ENCODE measurements around the gene SLC37A3.

The SLC37A3 gene

GRCh38 chr7:140310337-140311002 lies 87.9 kb downstream of the SLC37A3 start:
- ATAC-seq: no peak
- no peak for TF ChIP-seq ZC3H10 (CRISPR knock-in tag; IDR thresholded peaks at IDR 0.05)
- TF ChIP-seq ISL1 (CRISPR knock-in tag; IDR thresholded peaks at IDR 0.05): no peak
- no peak for TF ChIP-seq TCF4 (CRISPR knock-in tag; IDR thresholded peaks at IDR 0.05; ENCODE audit: borderline replicate concordance)
- TF ChIP-seq ZFP3 (CRISPR knock-in tag; IDR thresholded peaks at IDR 0.05): no peak
- TF ChIP-seq ZNF70 (CRISPR knock-in tag; IDR thresholded peaks at IDR 0.05): no peak
- TF ChIP-seq ZNF8 (CRISPR knock-in tag; IDR thresholded peaks at IDR 0.05): no peak
- no peak for TF ChIP-seq ARNTL (CRISPR knock-in tag; IDR thresholded peaks at IDR 0.05; ENCODE audit: borderline replicate concordance, low read depth)
- TF ChIP-seq OSR1 (CRISPR knock-in tag; IDR thresholded peaks at IDR 0.05): no peak
- no peak for TF ChIP-seq TSHZ2 (CRISPR knock-in tag; IDR thresholded peaks at IDR 0.05)
- TF ChIP-seq ESRRG (CRISPR knock-in tag; IDR thresholded peaks at IDR 0.05): no peak
- no peak for TF ChIP-seq BACH2 (CRISPR knock-in tag; IDR thresholded peaks at IDR 0.05; ENCODE audit: borderline replicate concordance)
- no peak for TF ChIP-seq ZFP30 (CRISPR knock-in tag; IDR thresholded peaks at IDR 0.05)
- TF ChIP-seq CREB5 (CRISPR knock-in tag; IDR thresholded peaks at IDR 0.05; ENCODE audit: low read depth): no peak
- TF ChIP-seq ZNF565 (CRISPR knock-in tag; conservative IDR thresholded peaks at IDR 0.05; ENCODE audit: low read depth): no peak
- no peak for TF ChIP-seq CSDC2 (CRISPR knock-in tag; IDR thresholded peaks at IDR 0.05)
- no peak for TF ChIP-seq CSRNP3 (CRISPR knock-in tag; IDR thresholded peaks at IDR 0.05)

GRCh38 chr7:140308060-140308459 lies 90.3 kb downstream of the SLC37A3 start:
- TF ChIP-seq CSRNP3 (CRISPR knock-in tag; IDR thresholded peaks at IDR 0.05): no peak
- TF ChIP-seq TCF4 (CRISPR knock-in tag; IDR thresholded peaks at IDR 0.05; ENCODE audit: borderline replicate concordance): no peak
- TF ChIP-seq ZFP3 (CRISPR knock-in tag; IDR thresholded peaks at IDR 0.05): no peak
- TF ChIP-seq CSDC2 (CRISPR knock-in tag; IDR thresholded peaks at IDR 0.05): no peak
- no peak for TF ChIP-seq RARB (CRISPR knock-in tag; IDR thresholded peaks at IDR 0.05)
- no peak for TF ChIP-seq ZNF565 (CRISPR knock-in tag; conservative IDR thresholded peaks at IDR 0.05; ENCODE audit: low read depth)
- TF ChIP-seq OSR1 (CRISPR knock-in tag; IDR thresholded peaks at IDR 0.05): no peak
- no peak for TF ChIP-seq PATZ1 (CRISPR knock-in tag; IDR thresholded peaks at IDR 0.05; ENCODE audit: borderline replicate concordance)
- no peak for TF ChIP-seq TOX (CRISPR knock-in tag; IDR thresholded peaks at IDR 0.05; ENCODE audit: borderline replicate concordance)
- no peak for TF ChIP-seq TSHZ2 (CRISPR knock-in tag; IDR thresholded peaks at IDR 0.05)
- no peak for TF ChIP-seq ZC3H10 (CRISPR knock-in tag; IDR thresholded peaks at IDR 0.05)
- TF ChIP-seq POU6F1 (CRISPR knock-in tag; IDR thresholded peaks at IDR 0.05; ENCODE audit: borderline replicate concordance, low read depth): no peak
- TF ChIP-seq GLIS3 (CRISPR knock-in tag; IDR thresholded peaks at IDR 0.05): no peak
- TF ChIP-seq SNAI2 (CRISPR knock-in tag; IDR thresholded peaks at IDR 0.05): no peak
- no peak for TF ChIP-seq ARNTL (CRISPR knock-in tag; IDR thresholded peaks at IDR 0.05; ENCODE audit: borderline replicate concordance, low read depth)
- no peak for TF ChIP-seq ZNF8 (CRISPR knock-in tag; IDR thresholded peaks at IDR 0.05)
- TF ChIP-seq CREB5 (CRISPR knock-in tag; IDR thresholded peaks at IDR 0.05; ENCODE audit: low read depth): no peak
- no peak for TF ChIP-seq ISL1 (CRISPR knock-in tag; IDR thresholded peaks at IDR 0.05)
- TF ChIP-seq ZFP30 (CRISPR knock-in tag; IDR thresholded peaks at IDR 0.05): no peak
- ATAC-seq: no peak

Data from SK-N-SH treated with all-trans-retinoic acid at 6 μM for 48 hours (cell line).